ENCODE results near the gene CDC42SE2. TPM values are rescaled to one million over a fixed set of nuclear protein-coding genes. Genes with fewer than 3 reads are reported as not detected.

Gene CDC42SE2
- total RNA-seq, 4 donors from 2014 or later: 23.9 to 29.6 (median 26.4) TPM

GRCh38 chr5:131389096-131389868, 125.4 kb downstream of the CDC42SE2 start:
- in situ Hi-C loops (cut with MboI; ENCODE audit: low sequenced_read_pairs in 4 of 4) (no loop called here), intact Hi-C loops (cut with DNase I; ENCODE audit: low total_unique reads) (no loop called here)
- no peak overlapping the region for H3K4me3 ChIP-seq
- no peak for DNase-seq
- H3K9me3 ChIP-seq: no peaks in the 10 kb centered on the region
- no peak for ATAC-seq
- no peak overlapping the region for H3K27ac ChIP-seq
- no peak for TF ChIP-seq CTCF (IDR thresholded peaks at IDR 0.05 in 4 of 5, conservative IDR thresholded peaks at IDR 0.05 in 1 of 5)
- TF ChIP-seq POLR2A (IDR thresholded peaks at IDR 0.05): no peak
- H3K27me3 ChIP-seq: no peaks in the 10 kb centered on the region
- peaks cover 0 to 8% of the 10 kb centered on the region in 2 donors for H3K4me1 ChIP-seq
- peaks cover 0 to 22% of the 10 kb centered on the region in 2 donors for H3K36me3 ChIP-seq

- Histone ChIP-seq H3K4me1 (peaks cover 0 to 8% of the 10 kb centered on the region in 2 donors), H3K27ac (no peak overlapping the region), H3K27me3 (no peaks in the 10 kb centered on the region), H3K9me3 (no peaks in the 10 kb centered on the region), H3K36me3 (peaks cover 0 to 23% of the 10 kb centered on the region in 2 donors), H3K4me3 (no peak overlapping the region)
- in situ Hi-C loops (cut with MboI; ENCODE audit: low sequenced_read_pairs in 4 of 4): no loop called here
- no peak for DNase-seq
- intact Hi-C loops (cut with DNase I; ENCODE audit: low total_unique reads): no loop called here
- no peak for ATAC-seq
- no peak for TF ChIP-seq CTCF (IDR thresholded peaks at IDR 0.05 in 4 of 5, conservative IDR thresholded peaks at IDR 0.05 in 1 of 5)
- no peak for TF ChIP-seq POLR2A (IDR thresholded peaks at IDR 0.05)
These were observed 126.0 kb downstream of the CDC42SE2 start for GRCh38 chr5:131389869-131390265.

- DNase-seq: no peak
- intact Hi-C loops (cut with DNase I; ENCODE audit: low total_unique reads) (no loop called here), in situ Hi-C loops (cut with MboI; ENCODE audit: low sequenced_read_pairs in 4 of 4) (no loop called here)
- TF ChIP-seq POLR2A (IDR thresholded peaks at IDR 0.05) (no peak), CTCF (IDR thresholded peaks at IDR 0.05 in 4 of 5, conservative IDR thresholded peaks at IDR 0.05 in 1 of 5) (no peak)
- peaks cover 0 to 37% of the 10 kb centered on the region in 2 donors for H3K36me3 ChIP-seq
- no peaks in the 10 kb centered on the region for H3K27me3 ChIP-seq
- peaks cover 0 to 4% of the 10 kb centered on the region in 2 donors for H3K4me1 ChIP-seq
- H3K27ac ChIP-seq: no peak overlapping the region
- no peaks in the 10 kb centered on the region for H3K9me3 ChIP-seq
- H3K4me3 ChIP-seq: no peak overlapping the region
- no peak for ATAC-seq
These were observed 128.7 kb downstream of the CDC42SE2 start for GRCh38 chr5:131392466-131393095.

- Histone ChIP-seq H3K4me1 (peaks cover 0 to 4% of the 10 kb centered on the region in 2 donors), H3K27ac (no peak overlapping the region), H3K4me3 (no peak overlapping the region), H3K36me3 (peaks cover 0 to 37% of the 10 kb centered on the region in 2 donors), H3K27me3 (no peaks in the 10 kb centered on the region), H3K9me3 (no peaks in the 10 kb centered on the region)
- in situ Hi-C loops (cut with MboI; ENCODE audit: low sequenced_read_pairs in 4 of 4) (no loop called here), intact Hi-C loops (cut with DNase I; ENCODE audit: low total_unique reads) (no loop called here)
- no peak for DNase-seq
- no peak for TF ChIP-seq POLR2A (IDR thresholded peaks at IDR 0.05)
- TF ChIP-seq CTCF (IDR thresholded peaks at IDR 0.05 in 4 of 5, conservative IDR thresholded peaks at IDR 0.05 in 1 of 5): no peak
- peak in 1 of 2 donors; percentile 30 for ATAC-seq
These were observed 129.7 kb downstream of the CDC42SE2 start for GRCh38 chr5:131393498-131393968.
